HEK293 (cell line): Measurements from ENCODE around the gene RAB7A.

Source experiments
- CTCF ChIA-PET: fragments of 350-600 bp; formaldehyde crosslinking; extraction: SDS; loops from one replicate; lab custom pipeline; 2021; ENCODE audit warnings: antibody characterized with exemption; lab: Yijun Ruan, JAX
- POLR2A ChIA-PET: fragments of 300-600 bp; formaldehyde crosslinking; extraction: SDS; loops from one replicate; lab custom pipeline; 2020; ENCODE audit warnings: antibody characterized with exemption, inconsistent platforms; lab: Yijun Ruan, JAX
- H3K27ac ChIP-seq: fragments of 200-500 bp; sonication (Bioruptor generic); 2 replicates; pipeline ENCODE4 v1.5.1; 2014; ENCODE audit warnings: low read depth, low read length, control low read depth, inconsistent platforms; ENCODE audit errors: extremely low read depth
- H3K36me3 ChIP-seq, 2 experiments: fragments of 200-500 bp in 1 of 2; sonication (Bioruptor generic) in 1 of 2; 1 replicate in 1 of 2; 2 replicates in 1 of 2; pipeline ENCODE4 v1.5.1; 2014 to 2017; ENCODE audit warnings: inconsistent platforms in 2 of 2, low read length in 2 of 2; ENCODE audit not compliant: control insufficient read depth in 2 of 2, insufficient read depth in 1 of 2
- H3K4me1 ChIP-seq: fragments of 200-500 bp; sonication (Bioruptor generic); 2 replicates; pipeline ENCODE4 v1.5.1; 2014; ENCODE audit warnings: mild to moderate bottlenecking, low read length, inconsistent platforms; ENCODE audit not compliant: control insufficient read depth, insufficient read depth
- H3K4me3 ChIP-seq: 2 replicates; pipeline ENCODE4 v1.5.1; 2011; ENCODE audit warnings: low read depth, mild to moderate bottlenecking, control low read depth, low read length, moderate library complexity
- H3K9me3 ChIP-seq: fragments of 200-500 bp; sonication (Bioruptor generic); 2 replicates; pipeline ENCODE4 v1.5.1; 2014; ENCODE audit warnings: low read depth, low read length, inconsistent platforms; ENCODE audit not compliant: control insufficient read depth, insufficient read depth
- CTCF ChIP-seq: fragments of 450-650 bp; formaldehyde crosslinking; IDR thresholded peaks from 2 replicates; pipeline ENCODE4 v1.5.1; 2016; ENCODE audit warnings: missing biosample characterization, missing genetic modification characterization
- HOXC10 ChIP-seq: sonication (generic); formaldehyde crosslinking; IDR thresholded peaks from 2 replicates; pipeline ENCODE4 v1.8.1; 2023; ENCODE audit warnings: mild to moderate bottlenecking, missing genetic modification reagents
- KLF7 ChIP-seq: fragments of 450-650 bp; formaldehyde crosslinking; IDR thresholded peaks from 2 replicates; pipeline ENCODE4 v1.5.1; 2016; ENCODE audit warnings: missing biosample characterization, missing genetic modification characterization, borderline replicate concordance
- KLF8 ChIP-seq: fragments of 450-650 bp; formaldehyde crosslinking; IDR thresholded peaks from 2 replicates; pipeline ENCODE4 v1.5.1; 2016; ENCODE audit warnings: missing biosample characterization, missing genetic modification characterization
- MZF1 ChIP-seq: fragments of 450-650 bp; formaldehyde crosslinking; IDR thresholded peaks from 2 replicates; pipeline ENCODE4 v1.5.1; 2017; ENCODE audit warnings: missing biosample characterization, missing genetic modification characterization, borderline replicate concordance
- PRDM2 ChIP-seq: fragments of 450-650 bp; formaldehyde crosslinking; IDR thresholded peaks from 2 replicates; pipeline ENCODE4 v1.5.1; 2016; ENCODE audit warnings: missing biosample characterization, missing genetic modification characterization, borderline replicate concordance
- REST ChIP-seq: fragments of 450-650 bp; formaldehyde crosslinking; IDR thresholded peaks from 2 replicates; pipeline ENCODE4 v1.5.1; 2016; ENCODE audit warnings: missing biosample characterization, missing genetic modification characterization
- WT1 ChIP-seq: fragments of 450-650 bp; formaldehyde crosslinking; IDR thresholded peaks from 2 replicates; pipeline ENCODE4 v1.5.1; 2016; ENCODE audit warnings: missing biosample characterization, missing genetic modification characterization
- ZFHX2 ChIP-seq: fragments of 450-650 bp; formaldehyde crosslinking; conservative IDR thresholded peaks from 2 replicates; pipeline ENCODE4 v1.5.1; 2016; ENCODE audit warnings: missing biosample characterization, missing genetic modification characterization
- ZNF10 ChIP-seq: fragments of 450-650 bp; formaldehyde crosslinking; IDR thresholded peaks from 2 replicates; pipeline ENCODE4 v1.5.1; 2017; ENCODE audit warnings: missing biosample characterization, missing genetic modification characterization
- ZNF175 ChIP-seq: fragments of 450-650 bp; formaldehyde crosslinking; IDR thresholded peaks from 2 replicates; pipeline ENCODE4 v1.5.1; 2016; ENCODE audit warnings: missing biosample characterization, missing genetic modification characterization
- ZNF266 ChIP-seq: fragments of 450-650 bp; formaldehyde crosslinking; IDR thresholded peaks from 2 replicates; pipeline ENCODE4 v1.5.1; 2016; ENCODE audit warnings: missing biosample characterization, missing genetic modification characterization, low read depth
- ZNF391 ChIP-seq: fragments of 450-650 bp; formaldehyde crosslinking; IDR thresholded peaks from 2 replicates; pipeline ENCODE4 v1.5.1; 2016; ENCODE audit warnings: low read depth, missing biosample characterization, missing genetic modification characterization, borderline replicate concordance
- ZNF394 ChIP-seq: fragments of 450-650 bp; formaldehyde crosslinking; IDR thresholded peaks from 2 replicates; pipeline ENCODE4 v1.5.1; 2016; ENCODE audit warnings: missing biosample characterization, missing genetic modification characterization, mild to moderate bottlenecking, moderate library complexity, borderline replicate concordance
- ZNF610 ChIP-seq: fragments of 450-650 bp; formaldehyde crosslinking; IDR thresholded peaks from 2 replicates; pipeline ENCODE4 v1.5.1; 2016; ENCODE audit warnings: missing biosample characterization, missing genetic modification characterization, borderline replicate concordance
- ZNF677 ChIP-seq: fragments of 450-650 bp; IDR thresholded peaks from 2 replicates; pipeline ENCODE4 v1.5.0; 2018; ENCODE audit warnings: missing biosample characterization, mild to moderate bottlenecking, missing genetic modification characterization, moderate library complexity

RAB7A gene

GRCh38 chr3:128807186-128807830 is 81.3 kb downstream of the RAB7A start (continued):
- TF ChIP-seq ZFHX2 (tag by site-specific recombination): no peak
- no peak for TF ChIP-seq ZNF175 (tag by site-specific recombination)
- TF ChIP-seq ZNF391 (tag by site-specific recombination): no peak
- no peak for TF ChIP-seq ZNF677 (tag by site-specific recombination)
- no peak for TF ChIP-seq KLF8 (tag by site-specific recombination)
- TF ChIP-seq, all 188 proteins: peak for 0

GRCh38 chr3:128808672-128809071 is 82.7 kb downstream of the RAB7A start:
- ChIA-PET POLR2A (no interaction called here), CTCF (interaction anchor here (1.2 kb wide), 1 partner anchor 55 kb away, joined by 3 read pairs; no protein-coding TSS in a partner anchor)
- Histone ChIP-seq H3K4me3 (no peak overlapping the region), H3K27ac (no peak overlapping the region), H3K4me1 (no peaks in the 10 kb centered on the region), H3K36me3 (peaks cover 13 to 83% of the 10 kb centered on the region in 2 experiments; a peak in 2 of 3 replicates), H3K9me3 (no peaks in the 10 kb centered on the region)
- no peak for TF ChIP-seq ZNF394 (tag by site-specific recombination)
- no peak for TF ChIP-seq ZNF610
- TF ChIP-seq MZF1: no peak
- TF ChIP-seq HOXC10 (CRISPR knock-in tag): no peak
- no peak for TF ChIP-seq CTCF (tag by site-specific recombination)
- no peak for TF ChIP-seq KLF7 (tag by site-specific recombination)
- no peak for TF ChIP-seq ZNF10
- no peak for TF ChIP-seq PRDM2 (tag by site-specific recombination)
- no peak for TF ChIP-seq ZNF266 (tag by site-specific recombination)
- TF ChIP-seq REST (tag by site-specific recombination): no peak
- TF ChIP-seq WT1 (tag by site-specific recombination): no peak
